Peyer's patch (tissue), 4 donors: ENCODE results near the gene EIF6. TPM values are rescaled to one million over a fixed set of nuclear protein-coding genes. Genes with fewer than 3 reads are reported as not detected.

Experiments
- DNase-seq, 3 donors: peaks; one replicate each; pipeline ENCODE4 v3.0.0-alpha.2; 2017 to 2019
- H3K27ac ChIP-seq, 4 donors: fragments of 200-600 bp; sonication (generic); one replicate each; pipeline ENCODE4 v1.5.1; 2016 to 2019
- H3K27me3 ChIP-seq, 2 donors: fragments of 200-600 bp; sonication (generic); one replicate each; pipeline ENCODE4 v1.5.1; 2019
- H3K36me3 ChIP-seq, 3 donors: fragments of 200-600 bp; sonication (generic); one replicate each; pipeline ENCODE4 v1.5.1; 2016 to 2019
- H3K4me1 ChIP-seq, 4 donors: fragments of 200-600 bp; sonication (generic); one replicate each; pipeline ENCODE4 v1.5.1; 2016 to 2019
- H3K4me3 ChIP-seq, 4 donors: fragments of 200-600 bp; sonication (generic); 1 replicate in 3 of 4; 2 replicates in 1 of 4; pipeline ENCODE4 v1.5.1; 2016 to 2019; ENCODE audit warnings: mild to moderate bottlenecking in 1 of 4
- H3K9me3 ChIP-seq, 4 donors: fragments of 200-600 bp; sonication (generic); one replicate each; pipeline ENCODE4 v1.5.1; 2016 to 2019; ENCODE audit warnings: mild to moderate bottlenecking in 1 of 4
- CTCF ChIP-seq, 6 experiments: fragments of 450-650 bp in 4 of 6; fragments of 200-600 bp in 2 of 6; sonication (generic) in 1 of 6; IDR thresholded peaks; one replicate each; pipeline ENCODE4 v1.5.1; 2017 to 2019; ENCODE audit warnings: antibody characterized with exemption in 6 of 6, mild to moderate bottlenecking in 3 of 6, moderate library complexity in 1 of 6
- POLR2A ChIP-seq, 2 donors: fragments of 450-650 bp; IDR thresholded peaks; one replicate each; pipeline ENCODE4 v1.5.1; 2017; ENCODE audit warnings: antibody characterized with exemption in 2 of 2, mild to moderate bottlenecking in 2 of 2, moderate library complexity in 2 of 2
- total RNA-seq, 4 donors: library from RNA; depleted of rRNA; stranded (reverse); fragments of >200 nt; gene quantifications; one replicate each; pipeline ENCODE4 v1.1.0, GENCODE V29; 2016

Gene EIF6
- total RNA-seq, 4 donors from 2014 or later = 77.6 to 196 (median 157) TPM

GRCh38 chr20:35290887-35291417, 6.4 kb upstream of the EIF6 start:
- no peak for DNase-seq
- no peak overlapping the region for H3K4me3 ChIP-seq
- H3K4me1 ChIP-seq = no peaks in the 10 kb centered on the region

DNA sequence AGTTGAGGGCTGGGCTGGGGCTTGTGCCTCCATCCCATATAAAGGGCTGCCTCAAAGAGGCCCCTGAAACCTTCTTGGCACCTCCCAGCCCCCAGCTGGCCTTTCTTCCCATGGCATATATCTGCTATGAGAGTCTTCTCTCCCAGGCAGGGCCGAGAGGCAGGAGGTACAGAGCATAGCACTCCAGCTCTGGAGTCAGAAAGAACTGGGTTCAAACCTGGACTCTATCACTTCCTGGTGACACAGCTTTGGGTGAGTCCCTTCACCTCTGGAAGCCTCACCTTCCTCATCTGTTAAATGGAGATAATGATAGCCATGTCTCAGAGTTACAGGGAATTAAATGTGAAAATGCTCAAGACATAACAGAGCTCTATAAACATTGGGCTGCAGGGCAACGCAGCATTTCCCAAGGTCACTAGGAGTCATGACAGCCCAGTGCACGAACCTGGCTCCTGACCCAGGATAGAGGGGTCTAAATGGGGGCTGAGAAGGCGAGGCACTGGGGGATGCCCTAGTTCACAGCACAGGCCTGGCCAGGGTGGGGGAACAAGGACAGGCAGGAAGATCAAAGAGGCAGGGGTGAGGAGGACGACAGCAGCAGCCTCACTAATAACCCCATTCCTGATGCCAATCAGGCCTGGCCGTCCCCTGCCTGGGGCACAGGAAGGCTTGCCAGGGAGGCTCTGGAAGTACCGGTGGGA, 5.8 kb upstream of the EIF6 start:
- Histone ChIP-seq H3K27me3 (no peaks in the 10 kb centered on the region), H3K4me3 (no peak overlapping the region), H3K27ac (no peak overlapping the region), H3K36me3 (no peaks in the 10 kb centered on the region), H3K4me1 (peaks cover 0 to 2% (median 2%) of the 10 kb centered on the region in 4 donors), H3K9me3 (no peaks in the 10 kb centered on the region)
- DNase-seq = no peak
- TF ChIP-seq CTCF (IDR thresholded peaks at IDR 0.05) = no peak
- TF ChIP-seq POLR2A (IDR thresholded peaks at IDR 0.05) = no peak

More at GRCh38 chr20:35290887-35291417, 6.4 kb upstream of the EIF6 start:
- TF ChIP-seq CTCF (IDR thresholded peaks at IDR 0.05) (no peak), POLR2A (IDR thresholded peaks at IDR 0.05) (no peak)
- no peaks in the 10 kb centered on the region for H3K9me3 ChIP-seq
- H3K27ac ChIP-seq = no peak overlapping the region
- H3K27me3 ChIP-seq = no peaks in the 10 kb centered on the region
- no peaks in the 10 kb centered on the region for H3K36me3 ChIP-seq

DNA sequence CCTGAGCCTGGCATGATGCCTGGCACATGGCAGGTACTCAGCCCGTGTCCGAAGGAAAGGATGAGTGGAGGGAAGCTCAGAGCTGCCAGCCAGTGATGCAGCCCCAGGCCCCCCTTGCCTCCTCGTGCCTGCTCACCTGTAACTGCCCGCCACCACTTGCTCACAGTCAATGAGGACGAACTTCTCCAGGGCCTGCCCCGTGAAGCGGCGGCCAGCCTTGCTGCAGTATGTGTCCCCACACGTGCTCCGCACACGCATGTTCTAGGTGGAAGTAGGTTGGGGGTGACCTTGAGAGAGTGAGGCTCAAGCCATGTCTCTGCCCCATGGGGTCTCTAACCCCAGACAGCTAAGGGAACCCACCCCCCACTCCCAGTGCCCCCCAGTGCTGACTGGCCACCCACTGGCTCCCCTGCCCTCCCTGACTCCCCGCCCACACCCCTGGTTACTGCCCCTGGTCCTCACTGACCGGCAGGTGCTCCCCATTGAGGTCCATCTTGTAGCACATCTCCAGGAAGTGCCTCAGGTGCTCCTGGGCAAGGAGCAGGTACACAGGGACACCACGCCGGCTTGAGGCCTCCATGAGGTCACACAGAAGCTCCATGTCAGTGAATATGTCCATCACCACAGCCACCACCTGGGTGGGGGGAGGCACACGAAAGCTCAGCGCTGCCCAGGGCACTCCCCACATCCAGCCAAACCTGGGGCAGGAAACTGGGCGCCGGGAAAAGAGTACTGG, 3.9 kb upstream of the EIF6 start:
- H3K9me3 ChIP-seq = no peaks in the 10 kb centered on the region
- H3K4me1 ChIP-seq = peaks cover 5 to 12% (median 8%) of the 10 kb centered on the region in 4 donors
- no peaks in the 10 kb centered on the region for H3K27me3 ChIP-seq
- H3K27ac ChIP-seq = no peak overlapping the region
- H3K36me3 ChIP-seq = no peaks in the 10 kb centered on the region
- DNase-seq = no peak
- TF ChIP-seq POLR2A (IDR thresholded peaks at IDR 0.05) (no peak), CTCF (IDR thresholded peaks at IDR 0.05) (no peak)
- H3K4me3 ChIP-seq = no peak overlapping the region

DNA sequence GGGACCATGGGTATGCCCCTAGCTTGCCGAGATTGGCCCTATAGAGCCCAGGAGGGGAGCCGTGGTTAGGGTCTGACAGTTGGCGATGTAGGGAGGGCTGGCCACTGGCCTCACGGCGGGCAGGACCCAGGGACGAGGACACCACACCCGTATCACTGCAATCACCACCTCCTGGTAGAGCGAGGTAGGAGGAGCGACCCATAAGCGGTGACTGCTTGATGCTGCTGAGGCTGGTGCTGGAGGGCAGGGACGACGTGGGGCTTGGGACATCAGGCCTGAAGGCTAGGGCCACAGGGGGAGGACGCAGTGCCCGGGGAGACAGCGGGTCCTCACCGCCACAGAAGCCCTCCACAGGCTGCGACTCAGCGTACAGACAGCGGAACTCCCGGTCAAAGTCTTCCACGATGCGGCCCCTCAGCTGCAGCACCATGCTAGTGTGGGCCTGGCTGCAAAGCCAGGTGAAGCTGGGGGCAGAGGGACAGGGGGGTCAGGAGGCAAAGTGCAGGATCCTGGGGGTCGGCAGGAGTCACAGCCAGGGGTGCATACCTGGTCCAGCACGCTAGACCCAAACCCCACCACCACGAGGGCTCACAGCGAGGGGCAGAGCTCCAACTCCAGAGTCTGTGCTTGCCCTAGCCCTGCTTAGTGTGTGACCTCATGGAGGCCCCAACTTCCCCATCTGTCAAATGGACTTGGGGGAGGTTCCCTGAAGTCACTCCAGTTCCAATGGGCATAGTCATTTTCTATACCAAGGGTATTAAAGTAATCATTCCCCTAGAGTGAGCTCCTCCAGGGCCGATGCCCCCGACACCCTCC, 3.1 kb upstream of the EIF6 start:
- H3K4me1 ChIP-seq = peaks cover 5 to 19% (median 13%) of the 10 kb centered on the region in 4 donors
- no peaks in the 10 kb centered on the region for H3K27me3 ChIP-seq
- no peak for TF ChIP-seq CTCF (IDR thresholded peaks at IDR 0.05)
- TF ChIP-seq POLR2A (IDR thresholded peaks at IDR 0.05) = no peak
- H3K4me3 ChIP-seq = no peak overlapping the region
- H3K27ac ChIP-seq = no peak overlapping the region
- H3K9me3 ChIP-seq = no peaks in the 10 kb centered on the region
- DNase-seq = no peak
- H3K36me3 ChIP-seq = no peaks in the 10 kb centered on the region

- no peak for DNase-seq
- no peaks in the 10 kb centered on the region for H3K27me3 ChIP-seq
- peaks cover 5 to 27% (median 14%) of the 10 kb centered on the region in 4 donors for H3K4me1 ChIP-seq
- no peak for TF ChIP-seq POLR2A (IDR thresholded peaks at IDR 0.05)
- no peak for TF ChIP-seq CTCF (IDR thresholded peaks at IDR 0.05)
- H3K36me3 ChIP-seq = peaks cover 0 to 3% (median 0%) of the 10 kb centered on the region in 3 donors
- H3K9me3 ChIP-seq = no peaks in the 10 kb centered on the region
- H3K27ac ChIP-seq = peak overlapping the region in 1 of 4 donors; percentile 90
- no peak overlapping the region for H3K4me3 ChIP-seq
These were observed 2.4 kb upstream of the EIF6 start for GRCh38 chr20:35286899-35287508.
